Dermis microvascular lymphatic vessel endothelial cell (primary cell): ENCODE measurements around the gene KCNJ16. TPM values are rescaled to one million over a fixed set of nuclear protein-coding genes. Genes with fewer than 3 reads are reported as not detected.

ENCODE experiments used
- DNase-seq, 2 donors: peaks; one replicate each; pipeline versions ENCODE4 v3.0.0 to v3.0.0-alpha.2; 2010; ENCODE audit warnings: low read depth in 2 of 2
- total RNA-seq: library from RNA; depleted of rRNA; stranded (reverse); fragments of >200 nt; gene quantifications from 2 replicates; pipeline ENCODE4 v1.2.1, GENCODE V29; 2014

KCNJ16 gene
- total RNA-seq, 1 donor from 2014 or later = not detected

DNA sequence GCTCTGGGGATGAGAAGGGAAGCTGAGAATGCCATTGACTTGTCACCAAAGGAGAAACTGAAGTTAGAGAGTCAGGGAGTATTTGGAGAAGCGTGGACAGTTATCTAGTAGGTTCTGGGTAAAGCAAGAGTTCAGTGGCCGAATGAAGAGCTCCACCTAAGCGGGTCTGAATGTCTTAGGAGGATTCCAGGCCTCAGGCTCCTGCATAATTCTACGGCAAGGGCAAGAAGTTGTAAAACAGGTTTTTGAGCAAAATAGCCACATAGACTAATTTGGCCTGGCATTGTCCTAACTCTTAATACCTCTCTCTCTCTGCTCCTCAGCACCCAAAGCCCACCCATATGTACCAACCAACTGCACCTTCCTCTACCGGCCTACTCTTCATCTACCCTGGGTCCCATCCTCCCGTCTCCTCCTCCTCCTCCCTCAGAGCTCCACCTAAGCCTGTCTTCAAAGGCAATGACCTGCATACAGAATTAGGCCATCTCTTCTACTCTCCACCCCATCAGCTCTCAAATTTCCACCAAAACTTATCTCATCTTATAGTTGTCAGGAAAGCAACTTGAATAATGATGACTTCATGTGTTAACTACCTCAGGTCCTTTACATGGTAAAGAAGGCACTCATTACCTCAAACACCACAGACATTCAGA is 52.3 kb downstream of the KCNJ16 start:
- no peak for DNase-seq

DNA sequence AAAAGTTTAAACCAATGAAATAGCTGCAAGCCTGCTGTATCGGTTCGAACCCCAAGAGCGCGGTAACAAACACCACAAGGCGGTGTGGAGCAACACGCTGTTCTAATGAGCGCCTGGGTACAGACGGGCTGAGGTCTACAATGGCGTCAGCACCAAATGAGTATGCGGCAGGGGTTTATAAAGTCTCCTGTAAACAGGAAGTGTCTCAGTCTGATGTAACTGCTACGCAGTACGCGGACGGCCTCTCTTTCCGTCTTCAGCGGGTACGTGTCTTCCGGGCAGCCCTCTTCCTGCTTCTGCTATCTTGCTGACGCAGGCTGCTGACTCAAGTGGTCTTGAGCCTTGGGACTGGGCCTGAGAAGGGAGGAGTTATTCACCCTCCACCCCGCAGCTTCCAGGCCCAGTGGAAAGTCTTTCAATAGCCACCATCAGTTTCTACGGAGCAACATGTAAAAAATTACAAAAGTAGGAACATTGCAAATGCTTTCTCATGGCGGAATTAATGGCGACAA is 53.8 kb downstream of the KCNJ16 start:
- no peak for DNase-seq

DNA sequence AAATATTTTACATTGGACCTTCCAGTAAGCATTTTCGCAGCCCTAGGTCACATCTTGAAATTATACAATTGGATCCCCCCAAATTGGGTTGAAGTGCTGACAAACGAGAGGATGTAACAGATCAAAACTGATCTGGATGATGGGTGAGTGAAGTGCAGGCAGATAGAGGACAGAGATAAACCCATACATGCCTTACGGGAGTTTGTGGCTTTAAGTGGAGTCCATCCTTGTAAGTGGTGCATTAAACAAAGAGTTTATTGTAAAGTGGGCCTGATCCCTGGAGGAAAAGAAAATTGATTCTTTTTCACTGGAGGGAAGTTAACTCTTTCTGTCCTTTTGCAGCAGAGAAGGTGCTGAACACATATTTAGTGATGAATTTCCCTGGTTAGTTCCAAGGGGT is 55.3 kb downstream of the KCNJ16 start:
- no peak for DNase-seq

DNA sequence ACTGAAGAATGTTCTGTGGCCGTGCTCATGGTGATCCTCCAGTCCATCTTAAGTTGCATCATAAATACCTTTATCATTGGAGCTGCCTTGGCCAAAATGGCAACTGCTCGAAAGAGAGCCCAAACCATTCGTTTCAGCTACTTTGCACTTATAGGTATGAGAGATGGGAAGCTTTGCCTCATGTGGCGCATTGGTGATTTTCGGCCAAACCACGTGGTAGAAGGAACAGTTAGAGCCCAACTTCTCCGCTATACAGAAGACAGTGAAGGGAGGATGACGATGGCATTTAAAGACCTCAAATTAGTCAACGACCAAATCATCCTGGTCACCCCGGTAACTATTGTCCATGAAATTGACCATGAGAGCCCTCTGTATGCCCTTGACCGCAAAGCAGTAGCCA is 57.5 kb downstream of the KCNJ16 start:
- DNase-seq = no peak

DNA sequence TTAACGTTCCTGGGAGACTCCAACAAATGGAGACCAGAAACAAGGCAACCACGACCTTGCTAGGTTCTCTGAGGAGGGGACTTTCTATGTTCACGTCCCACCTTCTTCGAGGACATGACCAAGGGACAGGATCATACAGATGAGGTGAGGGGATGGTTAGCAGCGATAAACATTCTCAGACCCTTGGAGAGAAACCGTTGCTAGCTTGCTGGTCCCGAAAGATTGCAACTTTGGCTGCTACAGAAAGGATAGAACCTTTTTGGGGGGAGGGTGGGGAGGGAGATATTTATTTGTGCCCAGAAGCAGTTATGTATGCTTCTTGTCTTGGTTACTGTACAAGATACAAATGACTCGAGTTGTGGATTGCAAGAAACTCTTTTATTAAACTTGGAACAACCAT is 59.0 kb downstream of the KCNJ16 start:
- DNase-seq = no peak

DNA sequence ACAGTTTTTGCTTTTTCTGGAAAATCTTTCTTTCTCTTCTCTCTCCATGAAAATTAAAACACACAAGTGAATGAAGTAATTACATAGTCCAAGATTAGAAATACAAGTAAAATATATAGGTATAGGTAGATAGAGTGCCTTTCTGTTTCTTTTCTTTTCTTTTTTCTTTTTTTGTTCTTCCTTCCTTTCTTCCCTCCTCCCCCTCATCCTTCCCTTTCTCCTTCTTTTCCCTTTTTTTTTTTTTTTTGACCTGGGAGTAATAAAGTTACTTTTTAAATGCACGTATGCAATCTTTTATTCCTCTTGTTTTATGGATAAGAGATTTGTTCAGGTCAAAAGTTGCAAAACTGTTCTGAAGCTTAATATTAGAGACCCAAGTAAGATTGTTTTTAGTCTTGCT is 59.8 kb downstream of the KCNJ16 start:
- DNase-seq = no peak

DNA sequence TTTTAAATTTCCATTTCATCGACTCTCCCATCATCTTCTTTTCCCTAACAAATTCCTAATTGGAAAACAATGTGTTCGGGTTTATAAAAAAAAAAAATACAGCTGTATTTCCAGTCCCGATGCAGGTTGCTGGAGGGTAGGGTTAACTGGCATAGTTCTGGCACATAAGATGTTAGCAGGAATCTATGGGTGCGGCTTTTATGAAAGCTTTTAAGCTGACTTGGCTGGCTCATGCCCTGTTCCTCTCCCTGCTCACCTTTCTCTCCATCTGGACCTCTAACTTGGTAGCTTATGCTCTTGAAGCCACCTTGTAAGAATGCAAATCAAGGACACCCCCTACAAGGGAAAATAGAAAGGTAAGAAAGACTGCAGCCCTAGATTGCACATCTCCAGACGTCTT is 61.1 kb downstream of the KCNJ16 start:
- DNase-seq = no peak

DNA sequence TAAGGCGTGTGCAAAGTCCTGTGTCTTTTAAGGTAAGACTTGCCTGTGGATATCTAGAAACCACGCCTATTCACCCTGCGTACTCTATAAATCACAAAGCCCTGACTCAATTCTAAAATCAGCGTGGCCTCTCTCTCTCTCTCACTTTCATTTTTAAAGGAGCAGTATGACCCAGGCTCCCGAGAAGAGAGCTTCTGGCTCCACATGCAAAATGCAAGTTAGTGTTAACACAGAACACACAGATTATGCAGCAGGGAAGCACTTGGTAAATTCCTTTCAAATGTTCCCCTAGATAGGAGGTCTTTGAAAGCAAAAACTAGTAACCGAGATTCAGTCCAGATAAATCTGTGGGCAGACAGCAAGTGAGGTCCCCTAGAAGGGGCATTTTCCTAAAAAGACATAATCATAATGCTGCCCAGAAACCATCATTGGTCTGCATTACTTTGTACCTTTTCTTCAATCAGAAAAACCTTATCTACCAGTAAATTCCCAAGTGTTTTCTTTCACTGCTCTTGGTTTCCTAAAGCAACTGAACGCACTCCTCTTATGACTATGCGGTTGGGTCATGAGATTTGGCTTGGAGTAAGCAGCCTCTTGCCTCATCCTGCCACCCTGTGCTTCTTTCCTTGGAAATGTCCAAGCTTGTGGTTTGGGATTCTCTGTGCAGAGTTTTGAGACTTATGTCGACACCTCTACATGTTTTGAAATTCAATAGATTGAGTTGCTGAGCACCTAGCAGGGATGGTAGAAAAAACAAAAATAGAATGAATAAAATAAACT is 62.6 kb downstream of the KCNJ16 start:
- DNase-seq = peak in 1 of 2 donors; percentile 23

DNA sequence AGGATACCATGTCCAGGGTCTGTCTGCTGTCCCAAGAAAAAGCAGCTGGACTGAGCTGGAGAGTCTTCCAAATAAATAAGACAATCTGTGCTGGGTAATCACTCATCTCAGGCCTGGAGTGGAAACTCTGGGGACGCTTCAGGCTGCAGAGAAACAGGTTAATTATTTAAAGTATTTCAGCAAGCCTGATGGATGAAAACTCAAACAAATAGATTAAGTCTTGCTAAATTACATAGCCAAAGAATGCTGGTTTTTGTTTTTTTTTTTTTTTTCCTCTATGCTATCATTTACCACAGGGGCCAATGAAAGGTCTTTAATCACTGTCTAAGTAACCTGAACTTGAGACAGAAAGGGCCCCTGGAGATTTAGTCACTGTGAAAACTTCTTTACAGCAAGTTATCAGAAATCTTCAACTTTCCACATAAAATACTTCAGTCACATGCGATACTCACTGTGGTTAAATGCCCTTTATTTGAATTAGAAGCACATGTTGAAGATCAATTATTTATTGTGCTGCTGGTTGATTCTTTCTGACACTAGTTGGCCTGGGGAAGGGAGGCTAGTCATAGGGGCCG is 63.4 kb downstream of the KCNJ16 start:
- DNase-seq = no peak

DNA sequence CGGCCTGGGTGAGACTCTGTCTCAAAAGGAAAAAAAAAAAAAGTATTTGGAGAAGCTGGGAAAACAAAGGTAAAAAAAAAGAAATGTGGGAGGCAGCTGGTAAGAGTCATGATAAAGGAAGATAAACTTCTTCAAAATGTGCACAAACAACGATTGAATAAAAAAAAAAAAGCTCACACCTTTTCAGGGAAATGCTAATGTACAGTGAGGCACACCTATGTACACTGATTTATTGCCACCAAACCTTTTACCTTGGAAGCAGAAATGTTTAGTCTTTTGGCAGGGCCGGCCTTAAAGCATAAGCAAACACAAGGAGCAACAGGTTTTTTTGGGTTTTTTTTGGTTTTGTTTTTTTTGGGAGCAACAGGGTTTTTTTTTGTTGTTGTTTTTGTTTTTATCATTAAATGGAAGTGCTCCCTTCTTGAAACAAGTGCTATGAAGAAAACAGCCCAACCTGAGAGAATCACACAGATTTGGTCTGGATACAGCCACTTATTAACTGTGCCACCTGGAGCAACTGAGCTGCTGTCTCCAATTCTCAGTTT is 64.5 kb downstream of the KCNJ16 start:
- DNase-seq = no peak

DNA sequence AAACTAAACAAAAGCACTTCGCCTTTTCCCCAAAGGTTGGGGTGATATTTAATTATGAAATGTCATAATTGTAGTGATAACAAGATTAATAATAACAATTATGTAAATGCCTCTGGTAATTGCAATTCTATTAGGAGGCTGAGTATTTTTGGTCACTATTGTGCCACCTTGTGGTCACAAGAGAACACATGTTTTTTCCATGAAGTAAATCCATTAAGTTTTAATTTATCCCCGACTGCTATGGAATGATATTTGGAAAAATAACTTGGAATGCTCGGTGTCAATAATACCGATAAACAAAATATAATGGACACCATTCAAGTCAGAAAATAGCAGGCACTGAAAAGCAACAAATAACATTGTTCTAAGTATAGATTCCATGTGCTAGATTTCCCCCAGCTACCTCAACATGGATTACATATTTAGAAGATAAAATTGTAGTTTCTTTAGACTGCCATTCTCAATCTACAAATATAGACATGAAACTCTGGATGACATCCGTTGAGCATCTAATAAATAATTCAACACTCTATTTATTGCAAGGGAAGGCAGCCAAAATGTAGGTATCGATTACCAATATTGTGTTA is 69.3 kb downstream of the KCNJ16 start:
- DNase-seq = peak; percentile 48 to 60

DNA sequence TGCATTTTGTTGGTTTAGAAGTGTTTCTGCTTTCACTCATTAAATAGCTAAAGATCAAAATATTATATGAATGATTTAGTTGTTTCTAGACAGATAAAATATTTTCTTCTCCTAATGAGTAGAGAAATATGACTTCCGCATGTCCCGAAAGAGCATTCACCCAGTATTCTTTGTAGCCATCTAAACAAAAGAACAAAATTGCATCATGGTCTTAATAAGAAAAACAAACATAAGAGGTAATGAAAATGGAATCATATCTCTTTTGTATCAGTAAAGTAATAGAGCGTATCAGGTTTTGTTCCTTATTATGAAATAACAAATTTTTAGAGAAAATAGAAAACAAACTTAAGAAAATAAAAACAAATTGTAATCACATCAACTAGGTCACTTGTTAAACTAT is 78.2 kb downstream of the KCNJ16 start:
- no peak for DNase-seq

DNA sequence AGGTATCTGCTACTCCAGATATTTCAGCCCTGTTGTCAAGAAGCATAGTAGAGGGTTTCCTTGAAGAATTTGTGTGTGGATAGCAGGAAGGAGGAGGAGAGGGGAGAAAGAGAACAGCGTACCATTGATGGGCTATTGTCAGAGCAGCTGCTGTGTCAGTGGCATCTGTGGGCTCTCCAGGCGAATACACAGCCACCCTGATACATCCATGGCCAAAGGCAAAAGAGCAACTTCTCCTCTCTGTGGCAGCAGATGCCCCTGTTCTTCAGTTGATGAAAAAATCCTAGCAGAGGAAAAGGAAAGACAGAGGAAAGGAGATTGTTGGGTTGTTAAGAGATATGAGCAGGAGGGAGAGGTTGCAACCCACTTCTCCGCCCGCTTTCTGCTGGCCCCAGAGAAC is 82.1 kb downstream of the KCNJ16 start:
- DNase-seq = no peak

DNA sequence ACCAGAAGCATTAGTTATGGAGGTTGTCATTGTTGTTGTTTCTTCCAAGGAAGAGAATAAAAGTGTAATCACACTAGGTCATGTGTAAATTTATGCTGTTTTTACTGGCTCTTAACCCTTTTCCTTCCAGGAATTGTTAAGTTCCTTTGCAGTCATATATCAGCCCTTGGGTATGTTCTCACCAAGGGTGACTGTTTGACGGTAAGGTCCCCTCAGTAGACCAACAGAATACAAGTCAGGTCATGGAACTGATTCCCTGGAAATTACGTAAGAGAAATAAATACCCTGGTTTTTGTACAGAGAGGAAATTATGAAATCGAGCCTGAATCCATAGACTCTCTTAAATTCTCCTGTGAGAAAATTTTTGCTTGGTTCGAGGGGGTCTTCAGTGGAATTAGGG is 83.2 kb downstream of the KCNJ16 start:
- peak; percentile 17 to 93 for DNase-seq

DNA sequence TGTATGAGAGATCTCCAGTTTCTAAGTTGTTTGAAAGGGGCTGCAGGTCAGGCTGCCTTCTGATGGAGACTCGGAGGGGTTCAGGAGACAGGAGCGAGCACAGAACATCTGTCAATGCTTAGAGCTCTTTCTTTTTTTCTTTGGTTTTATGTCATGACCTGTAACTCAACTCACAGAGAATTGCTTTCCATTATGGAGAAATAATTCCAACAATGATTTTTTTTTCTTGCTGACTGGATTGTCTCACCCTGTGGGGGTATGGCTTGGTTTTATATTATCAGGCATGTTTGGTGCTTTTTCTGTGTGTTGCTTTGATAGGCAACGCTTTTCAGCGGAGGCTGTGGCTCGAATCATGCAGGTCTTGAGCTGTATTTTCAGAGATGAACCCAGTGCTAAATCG is 83.6 kb downstream of the KCNJ16 start:
- peak in 1 of 2 donors; percentile 43 for DNase-seq

DNA sequence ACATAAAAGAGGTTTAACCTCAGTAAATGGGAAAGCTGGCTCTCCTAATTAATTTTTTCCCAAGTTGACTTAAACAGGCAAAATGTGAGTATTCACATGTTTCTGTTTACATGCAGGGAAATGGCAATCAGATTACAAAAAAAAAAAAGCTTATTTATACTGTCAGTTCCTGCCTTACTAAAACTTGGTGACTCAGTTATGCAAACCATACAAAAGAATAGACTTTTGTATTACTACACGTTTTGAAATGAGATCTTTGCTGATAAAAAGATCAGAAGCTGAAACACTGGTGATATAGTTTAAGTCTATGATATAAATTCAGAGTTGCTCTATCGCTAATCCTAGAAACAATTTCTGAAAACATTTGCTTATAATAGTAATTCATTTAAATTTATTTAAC is 85.0 kb downstream of the KCNJ16 start:
- DNase-seq = peak in 1 of 2 donors; percentile 59

DNA sequence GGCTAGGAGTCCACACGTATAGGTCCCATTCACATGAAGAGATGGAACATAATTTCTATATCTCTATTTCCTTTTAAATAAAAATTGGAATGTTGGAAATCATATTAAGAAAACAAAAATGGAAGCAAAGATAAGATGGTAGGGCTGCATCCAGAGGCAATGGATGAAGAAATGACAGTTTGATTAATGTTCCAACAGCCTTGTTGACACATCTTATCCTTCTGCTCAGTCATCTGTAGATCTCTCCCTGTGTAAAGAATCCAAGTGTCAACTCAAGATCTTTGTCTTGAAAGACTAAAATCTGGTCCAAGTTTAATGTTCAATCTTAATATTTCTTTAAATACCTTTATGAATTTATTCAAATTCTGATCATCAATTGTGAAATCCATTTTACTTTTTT is 86.5 kb downstream of the KCNJ16 start:
- no peak for DNase-seq

DNA sequence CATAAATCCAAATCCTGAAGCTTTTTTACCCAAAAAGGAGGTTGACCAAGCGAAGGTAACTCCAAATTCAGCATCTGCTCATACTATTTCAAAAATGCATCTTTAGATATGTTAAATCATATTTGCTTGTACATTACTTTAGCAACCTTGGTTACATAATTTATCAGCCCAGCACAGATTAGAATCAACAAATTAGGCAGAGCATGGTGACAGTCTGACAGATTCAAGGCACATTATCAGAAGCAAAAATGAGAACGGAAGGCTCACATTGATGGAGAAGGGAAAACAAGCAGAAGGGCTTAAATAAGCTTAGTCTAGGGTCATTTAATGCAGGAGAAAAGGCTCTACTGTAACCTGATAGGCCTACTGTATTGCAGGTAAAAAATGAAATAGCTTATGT is 90.4 kb downstream of the KCNJ16 start:
- no peak for DNase-seq

DNA sequence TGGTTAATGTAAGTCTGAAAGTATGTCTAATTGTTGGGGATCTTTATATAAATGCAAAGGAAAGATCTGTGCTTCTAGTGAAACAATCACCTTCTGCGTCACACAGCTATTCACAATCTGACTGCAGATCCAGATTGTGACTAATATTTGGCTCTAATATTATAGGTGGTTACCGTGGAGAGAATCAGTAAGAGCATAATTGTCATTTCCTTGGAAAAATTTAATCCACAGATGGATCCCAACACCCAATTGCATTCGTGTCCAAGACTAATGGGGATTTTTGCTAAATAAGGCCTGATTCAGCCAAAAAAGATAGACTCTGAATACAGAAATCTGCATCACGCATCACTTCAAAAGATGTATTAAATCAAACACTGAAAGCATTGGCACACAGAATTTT is 91.6 kb downstream of the KCNJ16 start:
- DNase-seq = peak in 1 of 2 donors; percentile 15

DNA sequence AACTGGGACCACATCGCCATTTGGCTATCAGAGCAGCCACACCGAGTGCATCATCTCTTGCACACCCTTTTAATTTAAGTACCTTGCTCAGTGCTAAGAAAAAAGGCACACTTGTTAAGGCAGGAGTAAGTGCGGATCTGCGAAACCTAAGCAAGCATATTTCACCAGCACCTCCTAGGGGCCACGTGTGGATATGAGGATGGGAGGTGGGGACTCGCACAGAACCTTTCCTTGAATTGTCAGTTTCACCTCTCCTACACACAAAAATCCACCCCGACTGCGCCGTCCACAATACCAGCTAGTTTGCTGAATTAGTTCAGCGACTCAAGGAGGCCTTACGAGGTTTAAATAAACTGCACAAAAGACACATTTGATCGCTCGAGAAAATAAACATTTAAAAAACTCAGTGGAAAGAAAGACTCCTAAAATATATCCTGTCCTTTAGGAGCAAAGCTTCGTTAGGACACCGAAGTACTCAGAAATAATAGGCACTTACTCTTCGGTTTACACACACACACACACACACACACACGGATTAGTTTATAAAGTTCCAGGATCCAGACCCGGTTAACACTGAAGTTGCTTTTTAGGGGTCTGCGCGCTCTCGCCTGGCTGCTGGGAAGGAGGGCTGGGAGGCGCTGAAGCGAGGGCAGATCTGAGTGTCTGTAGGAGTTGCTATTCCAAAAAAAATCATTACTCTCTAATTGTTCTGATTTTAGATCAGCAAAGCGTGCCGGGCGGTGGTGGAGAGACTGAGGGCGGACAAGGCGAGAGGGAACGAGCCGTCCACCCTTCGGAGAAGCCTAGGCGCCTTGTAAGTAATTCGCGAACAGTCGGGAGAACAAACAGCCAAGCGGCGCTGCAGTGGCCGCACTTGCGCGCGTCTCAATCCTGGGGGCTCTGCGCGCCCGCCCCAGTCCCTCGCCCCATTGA is 93.3 kb downstream of the KCNJ16 start:
- DNase-seq = peak; percentile 45 to 89
